ENCODE measurements around the gene THAP3. TPM values are rescaled to one million over a fixed set of nuclear protein-coding genes. Genes with fewer than 3 reads are reported as not detected.

The THAP3 gene
- total and polyA plus RNA-seq, 9 of the 15 experiments (the other 6 are each of a cell fraction or from before 2014, with no cell fraction given) = 1.9 to 31.2 (median 18.2) TPM

DNA sequence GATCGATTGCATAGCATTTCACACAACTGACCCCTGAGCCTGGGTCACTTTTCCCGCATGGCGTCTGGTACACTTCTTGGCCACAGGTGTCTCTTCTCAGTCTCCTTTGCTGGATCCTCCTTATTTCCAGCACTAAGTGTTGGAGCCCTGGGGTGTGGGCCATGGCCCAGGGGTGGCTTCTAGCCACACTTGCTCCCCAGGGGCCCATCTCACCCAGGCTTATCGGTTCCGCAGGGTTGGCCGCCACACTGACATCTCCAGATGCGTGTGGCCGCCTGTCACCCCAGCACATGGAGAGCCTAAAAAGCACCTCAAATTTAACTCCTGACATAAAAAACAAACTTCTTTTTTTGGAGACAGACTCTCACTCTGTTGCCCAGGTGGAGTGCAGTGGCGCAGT is 2.4 kb downstream of the THAP3 start:
- DNase-seq (ENCODE audit: extremely low read depth in 1 of 4, low spot score in 3 of 4) = no peak
- Histone ChIP-seq H2AFZ (ENCODE audit: low read depth, low read length) (no peak overlapping the region), H3K9me3 (replicated peaks; ENCODE audit: control insufficient read depth, insufficient read depth, low read depth, low read length) (no peaks in the 10 kb centered on the region), H3K27ac (ENCODE audit: extremely low read depth, low read depth, low read length) (no peak overlapping the region), H3K4me1 (replicated peaks in 1 of 2; ENCODE audit: control insufficient read depth in 2 of 2, insufficient read depth in 2 of 2, low read length in 2 of 2) (peaks cover 12 to 42% of the 10 kb centered on the region in 2 experiments; a peak in 4 of 5 replicates), H3K27me3 (ENCODE audit: control insufficient read depth in 2 of 2, insufficient read depth in 2 of 2, low read length in 2 of 2) (no peaks in the 10 kb centered on the region), H3K9ac (ENCODE audit: insufficient read depth in 1 of 2, low read depth in 2 of 2, low read length in 2 of 2) (0 out of 4 replicates have a peak overlapping the region, but pooled peaks of 1 of the 2 experiments have one; percentile 50), H3K4me3 (no peak overlapping the region), H4K20me1 (replicated peaks; ENCODE audit: control insufficient read depth, insufficient read depth, low read length) (peaks cover 19% of the 10 kb centered on the region; the same call in 1 of the 2 replicates), H3K36me3 (ENCODE audit: control insufficient read depth, insufficient read depth, low read length) (peaks cover 71% of the 10 kb centered on the region), H3K79me2 (ENCODE audit: control insufficient read depth, insufficient read depth, low read length) (peaks cover 43% of the 10 kb centered on the region), H3K4me2 (ENCODE audit: insufficient read depth, low read length) (no peak overlapping the region), H3K9me1 (ENCODE audit: control insufficient read depth, insufficient read depth, low read length) (no peaks in the 10 kb centered on the region)
- CTCF ChIA-PET (ENCODE audit: low intra/inter-chr PET ratio) = no interaction called here
- 94% methylated on average over 9 of the region's 9 CpGs for WGBS (ENCODE audit: insufficient coverage, low coverage, missing lambda C conversion rate)
- ATAC-seq = no peak
- no TSS peak for BruUV-seq (replicated peaks)
- intact Hi-C loops (cut with micrococcal nuclease) (loop anchor here (2.0 kb wide), 1 partner anchor 14 kb away; the partner anchor contains the start of gene PHF13), in situ Hi-C loops (cut with MboI) (no loop called here)
- TF ChIP-seq, protein P1, sequence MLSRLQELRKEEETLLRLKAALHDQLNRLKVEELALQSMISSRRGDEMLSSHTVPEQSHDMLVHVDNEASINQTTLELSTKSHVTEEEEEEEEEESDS (CRISPR knock-in tag; IDR thresholded peaks at IDR 0.05) = no peak
- no peak for TF ChIP-seq ZC3H8 (IDR thresholded peaks at IDR 0.05)
- no peak for TF ChIP-seq PURB (CRISPR knock-in tag; IDR thresholded peaks at IDR 0.05; ENCODE audit: low read depth)
- TF ChIP-seq, protein P2, sequence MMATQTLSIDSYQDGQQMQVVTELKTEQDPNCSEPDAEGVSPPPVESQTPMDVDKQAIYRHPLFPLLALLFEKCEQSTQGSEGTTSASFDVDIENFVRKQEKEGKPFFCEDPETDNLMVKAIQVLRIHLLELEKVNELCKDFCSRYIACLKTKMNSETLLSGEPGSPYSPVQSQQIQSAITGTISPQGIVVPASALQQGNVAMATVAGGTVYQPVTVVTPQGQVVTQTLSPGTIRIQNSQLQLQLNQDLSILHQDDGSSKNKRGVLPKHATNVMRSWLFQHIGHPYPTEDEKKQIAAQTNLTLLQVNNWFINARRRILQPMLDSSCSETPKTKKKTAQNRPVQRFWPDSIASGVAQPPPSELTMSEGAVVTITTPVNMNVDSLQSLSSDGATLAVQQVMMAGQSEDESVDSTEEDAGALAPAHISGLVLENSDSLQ (IDR thresholded peaks at IDR 0.05) = no peak
- TF ChIP-seq ZNF23 (CRISPR knock-in tag; IDR thresholded peaks at IDR 0.05) = no peak
- TF ChIP-seq, protein P3, sequence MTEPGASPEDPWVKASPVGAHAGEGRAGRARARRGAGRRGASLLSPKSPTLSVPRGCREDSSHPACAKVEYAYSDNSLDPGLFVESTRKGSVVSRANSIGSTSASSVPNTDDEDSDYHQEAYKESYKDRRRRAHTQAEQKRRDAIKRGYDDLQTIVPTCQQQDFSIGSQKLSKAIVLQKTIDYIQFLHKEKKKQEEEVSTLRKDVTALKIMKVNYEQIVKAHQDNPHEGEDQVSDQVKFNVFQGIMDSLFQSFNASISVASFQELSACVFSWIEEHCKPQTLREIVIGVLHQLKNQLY (CRISPR knock-in tag; conservative IDR thresholded peaks at IDR 0.05) = no peak
- TF ChIP-seq GTF2A2 (tag; IDR thresholded peaks at IDR 0.05) = no peak
- no peak for TF ChIP-seq DMBX1 (CRISPR knock-in tag; IDR thresholded peaks at IDR 0.05; ENCODE audit: borderline replicate concordance)
- TF ChIP-seq, protein P4, sequence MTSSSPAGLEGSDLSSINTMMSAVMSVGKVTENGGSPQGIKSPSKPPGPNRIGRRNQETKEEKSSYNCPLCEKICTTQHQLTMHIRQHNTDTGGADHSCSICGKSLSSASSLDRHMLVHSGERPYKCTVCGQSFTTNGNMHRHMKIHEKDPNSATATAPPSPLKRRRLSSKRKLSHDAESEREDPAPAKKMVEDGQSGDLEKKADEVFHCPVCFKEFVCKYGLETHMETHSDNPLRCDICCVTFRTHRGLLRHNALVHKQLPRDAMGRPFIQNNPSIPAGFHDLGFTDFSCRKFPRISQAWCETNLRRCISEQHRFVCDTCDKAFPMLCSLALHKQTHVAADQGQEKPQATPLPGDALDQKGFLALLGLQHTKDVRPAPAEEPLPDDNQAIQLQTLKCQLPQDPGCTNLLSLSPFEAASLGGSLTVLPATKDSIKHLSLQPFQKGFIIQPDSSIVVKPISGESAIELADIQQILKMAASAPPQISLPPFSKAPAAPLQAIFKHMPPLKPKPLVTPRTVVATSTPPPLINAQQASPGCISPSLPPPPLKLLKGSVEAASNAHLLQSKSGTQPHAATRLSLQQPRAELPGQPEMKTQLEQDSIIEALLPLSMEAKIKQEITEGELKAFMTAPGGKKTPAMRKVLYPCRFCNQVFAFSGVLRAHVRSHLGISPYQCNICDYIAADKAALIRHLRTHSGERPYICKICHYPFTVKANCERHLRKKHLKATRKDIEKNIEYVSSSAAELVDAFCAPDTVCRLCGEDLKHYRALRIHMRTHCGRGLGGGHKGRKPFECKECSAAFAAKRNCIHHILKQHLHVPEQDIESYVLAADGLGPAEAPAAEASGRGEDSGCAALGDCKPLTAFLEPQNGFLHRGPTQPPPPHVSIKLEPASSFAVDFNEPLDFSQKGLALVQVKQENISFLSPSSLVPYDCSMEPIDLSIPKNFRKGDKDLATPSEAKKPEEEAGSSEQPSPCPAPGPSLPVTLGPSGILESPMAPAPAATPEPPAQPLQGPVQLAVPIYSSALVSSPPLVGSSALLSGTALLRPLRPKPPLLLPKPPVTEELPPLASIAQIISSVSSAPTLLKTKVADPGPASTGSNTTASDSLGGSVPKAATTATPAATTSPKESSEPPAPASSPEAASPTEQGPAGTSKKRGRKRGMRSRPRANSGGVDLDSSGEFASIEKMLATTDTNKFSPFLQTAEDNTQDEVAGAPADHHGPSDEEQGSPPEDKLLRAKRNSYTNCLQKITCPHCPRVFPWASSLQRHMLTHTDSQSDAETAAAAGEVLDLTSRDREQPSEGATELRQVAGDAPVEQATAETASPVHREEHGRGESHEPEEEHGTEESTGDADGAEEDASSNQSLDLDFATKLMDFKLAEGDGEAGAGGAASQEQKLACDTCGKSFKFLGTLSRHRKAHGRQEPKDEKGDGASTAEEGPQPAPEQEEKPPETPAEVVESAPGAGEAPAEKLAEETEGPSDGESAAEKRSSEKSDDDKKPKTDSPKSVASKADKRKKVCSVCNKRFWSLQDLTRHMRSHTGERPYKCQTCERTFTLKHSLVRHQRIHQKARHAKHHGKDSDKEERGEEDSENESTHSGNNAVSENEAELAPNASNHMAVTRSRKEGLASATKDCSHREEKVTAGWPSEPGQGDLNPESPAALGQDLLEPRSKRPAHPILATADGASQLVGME (CRISPR knock-in tag; IDR thresholded peaks at IDR 0.05) = no peak
- no peak for TF ChIP-seq IRF2 (CRISPR knock-in tag; IDR thresholded peaks at IDR 0.05)
- no peak for TF ChIP-seq FOXA1 (IDR thresholded peaks at IDR 0.05; ENCODE audit: borderline replicate concordance)
- TF ChIP-seq ZNF584 (CRISPR knock-in tag; IDR thresholded peaks at IDR 0.05; ENCODE audit: low read depth) = no peak
- FAIRE-seq = no peak
- POLR2A ChIA-PET = interaction anchor here (1.3 to 2.1 kb wide), 2 partner anchors 11 to 23 kb away, joined by 6 read pairs; no protein-coding TSS in a partner anchor

Measured in K562 (cell line).